Heart right ventricle (tissue), 16 donors: ENCODE results near the gene MCF2. TPM values are rescaled to one million over a fixed set of nuclear protein-coding genes. Genes with fewer than 3 reads are reported as not detected.

Experiments
- ATAC-seq, 8 donors: fragments of 200-7000 bp; cut with Tn5 transposase; one replicate each; pipeline ENCODE4 v1.9.1; 2020; ENCODE audit warnings: mild to moderate bottlenecking in 8 of 8, moderate library complexity in 8 of 8, moderate number of reproducible peaks in 1 of 8
- DNase-seq, 2 donors: peaks; one replicate each; pipeline ENCODE4 v3.0.0-alpha.2; 2020
- H3K27ac ChIP-seq, 10 donors: fragments of 200-600 bp; sonication (generic) in 2 of 10; one replicate each; pipeline versions ENCODE4 v1.5.0 to v1.8.0; 2020 to 2022; ENCODE audit warnings: mild to moderate bottlenecking in 3 of 10
- H3K27me3 ChIP-seq, 7 donors: fragments of 200-600 bp; one replicate each; pipeline ENCODE4 v1.8.0; 2021 to 2022; ENCODE audit warnings: mild to moderate bottlenecking in 2 of 7
- H3K36me3 ChIP-seq, 9 donors: fragments of 200-600 bp; sonication (generic) in 1 of 9; one replicate each; pipeline versions ENCODE4 v1.5.0 to v1.8.0; 2020 to 2022; ENCODE audit warnings: mild to moderate bottlenecking in 2 of 9
- H3K4me1 ChIP-seq, 9 donors: fragments of 200-600 bp; sonication (generic) in 1 of 9; one replicate each; pipeline versions ENCODE4 v1.5.0 to v1.8.0; 2020 to 2022; ENCODE audit warnings: mild to moderate bottlenecking in 4 of 9
- H3K4me3 ChIP-seq, 10 donors: fragments of 200-600 bp; sonication (generic) in 2 of 10; one replicate each; pipeline versions ENCODE4 v1.5.0 to v1.8.0; 2020 to 2022; ENCODE audit warnings: mild to moderate bottlenecking in 7 of 10, moderate library complexity in 2 of 10
- H3K9me3 ChIP-seq, 11 donors: fragments of 200-600 bp in 10 of 11; sonication (generic) in 2 of 11; one replicate each; pipeline versions ENCODE4 v1.5.0 to v1.8.0; 2013 to 2022; ENCODE audit warnings: mild to moderate bottlenecking in 2 of 11, control low read depth in 1 of 11, moderate library complexity in 1 of 11
- WGBS, 2 donors: extraction: QIAGEN DNeasy Blood & Tissue Kit; methylation state at CpG; one replicate each; pipeline ENCODE4 v1.1.7; 2013; ENCODE audit warnings: inconsistent platforms in 1 of 2; 5-methylcytosine and 5-hydroxymethylcytosine counted together
- intact Hi-C, 10 donors: fragments of 100-400 bp; cut with DNase I; formaldehyde crosslinking; loops; one replicate each; pipeline versions ENCODE4 v1.11.1 to v1.14.2; 2022
- polyA plus RNA-seq, 2 donors: library from polyadenylated mRNA; stranded (reverse); fragments of 200-250 nt; gene quantifications; one replicate each; pipeline ENCODE4 v1.2.3, GENCODE V29; 2013
- total RNA-seq, 10 donors: library from RNA; stranded (reverse); fragmentation: NEBNext Ultra II Directional in 3 of 10; extraction: Animal tissue kit (Norgen Biotek cat#: 25700) in 3 of 10; gene quantifications; one replicate each; pipeline versions ENCODE4 v1.2.1 to v1.2.4, GENCODE V29; 2021 to 2023
- TF ChIP-seq, protein P1 (sequence below), 9 donors: fragments of 200-600 bp; sonication (generic) in 2 of 9; IDR thresholded peaks; one replicate each; pipeline versions ENCODE4 v1.5.0 to v1.8.0; 2021 to 2022; ENCODE audit warnings: antibody characterized with exemption in 9 of 9, mild to moderate bottlenecking in 5 of 9, moderate library complexity in 1 of 9
- donor health status: Arrhythmogenic right ventricular cardiomyopathy.
- donor health status: ischemic (EF 13 %, LVEDD 7.1; RV severe dilation, severe dysfunction).
- donor health status: healthy with polysubstance abuse.
- donor health status: DM: no; HTN: yes; CAD: no.
- donor health status: DM: no; HTN: no; CAD: no.
- donor health status: ischemic (EF 25% LVEDD 6.9; RV normal size, moderate dysfunction).
- donor health status: ischemic (EF 25% LVEDD 5.7; RV mildly dilated, moderate dysfunction).
- donor health status: healthy.
- donor health status: DM: yes; HTN: yes; CAD: no.
- donor health status: Ischemic cardiomyopathy.
- donor health status: ischemic (EF 35%, LVEDD 5.7; RV mildly dilated, moderate dysfunction).
- donor health status: nonischemic (EF 11% LVEDD 7.7; RV severe dilation, severe dysfunction).
- donor health status: DM: yes; HTN: yes; CAD: no.
- donor health status: PGD.
- donor health status: ischemic (EF 29% LVEDD 5.4; RV normal size, mild dysfunction).
- donor health status: nonischemic (EF 23%, LVEDD 6.1; RV moderate dilation, normal function).

Gene MCF2
- total and polyA plus RNA-seq, 12 donors = 0.03 to 4.5 (median 0.51) TPM

GRCh38 chrX:139738581-139738980, 30.6 kb upstream of the MCF2 start:
- intact Hi-C loops = no loop called here
- TF ChIP-seq, protein P1, sequence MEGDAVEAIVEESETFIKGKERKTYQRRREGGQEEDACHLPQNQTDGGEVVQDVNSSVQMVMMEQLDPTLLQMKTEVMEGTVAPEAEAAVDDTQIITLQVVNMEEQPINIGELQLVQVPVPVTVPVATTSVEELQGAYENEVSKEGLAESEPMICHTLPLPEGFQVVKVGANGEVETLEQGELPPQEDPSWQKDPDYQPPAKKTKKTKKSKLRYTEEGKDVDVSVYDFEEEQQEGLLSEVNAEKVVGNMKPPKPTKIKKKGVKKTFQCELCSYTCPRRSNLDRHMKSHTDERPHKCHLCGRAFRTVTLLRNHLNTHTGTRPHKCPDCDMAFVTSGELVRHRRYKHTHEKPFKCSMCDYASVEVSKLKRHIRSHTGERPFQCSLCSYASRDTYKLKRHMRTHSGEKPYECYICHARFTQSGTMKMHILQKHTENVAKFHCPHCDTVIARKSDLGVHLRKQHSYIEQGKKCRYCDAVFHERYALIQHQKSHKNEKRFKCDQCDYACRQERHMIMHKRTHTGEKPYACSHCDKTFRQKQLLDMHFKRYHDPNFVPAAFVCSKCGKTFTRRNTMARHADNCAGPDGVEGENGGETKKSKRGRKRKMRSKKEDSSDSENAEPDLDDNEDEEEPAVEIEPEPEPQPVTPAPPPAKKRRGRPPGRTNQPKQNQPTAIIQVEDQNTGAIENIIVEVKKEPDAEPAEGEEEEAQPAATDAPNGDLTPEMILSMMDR (IDR thresholded peaks at IDR 0.05) = no peak
- no peaks in the 10 kb centered on the region for H3K4me1 ChIP-seq
- peaks cover 0 to 11% (median 0%) of the 10 kb centered on the region in 7 donors for H3K27me3 ChIP-seq
- no peaks in the 10 kb centered on the region for H3K9me3 ChIP-seq
- H3K4me3 ChIP-seq = no peak overlapping the region
- DNase-seq (no peak), ATAC-seq (no peak)
- H3K27ac ChIP-seq = no peak overlapping the region
- peaks cover 0 to 37% (median 0%) of the 10 kb centered on the region in 9 donors for H3K36me3 ChIP-seq

GRCh38 chrX:139736151-139736550, 28.2 kb upstream of the MCF2 start:
- no peaks in the 10 kb centered on the region for H3K9me3 ChIP-seq
- H3K36me3 ChIP-seq = peaks cover 0 to 35% (median 0%) of the 10 kb centered on the region in 9 donors
- no peak for ATAC-seq
- no peak for DNase-seq
- H3K27me3 ChIP-seq = peaks cover 0 to 7% (median 0%) of the 10 kb centered on the region in 7 donors
- H3K4me3 ChIP-seq = no peak overlapping the region
- TF ChIP-seq, protein P1 (IDR thresholded peaks at IDR 0.05) = no peak
- H3K27ac ChIP-seq = no peak overlapping the region
- intact Hi-C loops = no loop called here
- H3K4me1 ChIP-seq = no peaks in the 10 kb centered on the region
- WGBS, 2 donors = 70 to 91% methylated on average over 1 of the region's 1 CpG

- peaks cover 0 to 7% (median 0%) of the 10 kb centered on the region in 7 donors for H3K27me3 ChIP-seq
- no peaks in the 10 kb centered on the region for H3K4me1 ChIP-seq
- H3K27ac ChIP-seq = no peak overlapping the region
- 96 to 100% methylated on average over 1 of the region's 1 CpG for WGBS, 2 donors
- TF ChIP-seq, protein P1 (IDR thresholded peaks at IDR 0.05) = no peak
- no peaks in the 10 kb centered on the region for H3K9me3 ChIP-seq
- peaks cover 0 to 31% (median 0%) of the 10 kb centered on the region in 9 donors for H3K36me3 ChIP-seq
- H3K4me3 ChIP-seq = no peak overlapping the region
- ATAC-seq (no peak), DNase-seq (no peak)
- intact Hi-C loops = no loop called here
These were observed 27.0 kb upstream of the MCF2 start for GRCh38 chrX:139734996-139735395.

DNA sequence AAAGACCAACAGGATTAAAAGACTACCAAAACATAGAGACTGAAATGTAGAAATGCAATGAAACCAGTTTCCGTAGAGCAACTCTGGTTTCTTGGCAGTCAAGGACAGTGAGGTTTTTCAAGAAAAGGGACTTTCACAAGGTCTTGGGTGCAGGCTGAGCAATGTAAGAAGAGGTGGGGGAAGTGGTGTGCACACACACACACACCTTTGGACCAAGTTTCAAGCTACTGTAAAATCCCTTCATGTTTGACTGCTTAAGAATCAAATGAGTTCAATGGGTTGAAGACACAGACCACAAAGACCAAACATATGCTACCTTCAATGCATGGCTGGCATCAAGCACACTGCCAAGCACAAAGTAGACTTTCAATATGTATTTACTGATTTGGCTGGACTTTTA, 17.8 kb upstream of the MCF2 start:
- H3K36me3 ChIP-seq = peaks cover 0 to 12% (median 0%) of the 10 kb centered on the region in 9 donors
- no peak overlapping the region for H3K4me3 ChIP-seq
- TF ChIP-seq, protein P1 (IDR thresholded peaks at IDR 0.05) = no peak
- ATAC-seq = no peak
- 95 to 97% methylated on average over 1 of the region's 1 CpG for WGBS, 2 donors
- peaks cover 0 to 4% (median 0%) of the 10 kb centered on the region in 7 donors for H3K27me3 ChIP-seq
- H3K27ac ChIP-seq = no peak overlapping the region
- intact Hi-C loops = no loop called here
- no peaks in the 10 kb centered on the region for H3K4me1 ChIP-seq
- DNase-seq = no peak
- H3K9me3 ChIP-seq = no peaks in the 10 kb centered on the region
